ENCODE results near the gene SOX5. TPM values are rescaled to one million over a fixed set of nuclear protein-coding genes. Genes with fewer than 3 reads are reported as not detected.

SOX5 gene
- total RNA-seq, 1 donor from 2014 or later = 20.1 TPM

DNA sequence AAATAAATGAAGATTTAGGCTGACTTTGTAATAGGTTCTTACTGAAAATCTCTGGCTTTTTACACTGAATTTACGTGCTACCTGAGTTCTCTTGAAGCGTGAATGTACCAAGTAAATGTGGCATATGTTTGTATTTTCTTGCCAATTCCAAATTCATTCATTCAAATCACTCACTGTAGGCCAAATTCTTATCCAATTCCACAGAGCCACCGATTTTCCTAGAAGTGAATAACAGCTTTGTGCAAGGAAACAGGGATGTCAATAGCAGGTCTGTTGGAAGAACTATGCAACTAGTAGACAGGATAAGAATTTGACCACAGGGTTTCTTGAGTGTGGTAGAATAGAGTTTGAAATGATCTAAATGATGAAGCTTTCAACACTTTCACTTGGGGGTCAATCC lies 86.8 kb downstream of the SOX5 start:
- Histone ChIP-seq H3K4me1 (no peaks in the 10 kb centered on the region), H3K9me3 (no peaks in the 10 kb centered on the region), H3K4me3 (no peak overlapping the region), H3K36me3 (no peaks in the 10 kb centered on the region), H3K27me3 (no peaks in the 10 kb centered on the region), H3K27ac (no peak overlapping the region)
- DNase-seq (no peak), ATAC-seq (no peak)
- TF ChIP-seq, protein P1, sequence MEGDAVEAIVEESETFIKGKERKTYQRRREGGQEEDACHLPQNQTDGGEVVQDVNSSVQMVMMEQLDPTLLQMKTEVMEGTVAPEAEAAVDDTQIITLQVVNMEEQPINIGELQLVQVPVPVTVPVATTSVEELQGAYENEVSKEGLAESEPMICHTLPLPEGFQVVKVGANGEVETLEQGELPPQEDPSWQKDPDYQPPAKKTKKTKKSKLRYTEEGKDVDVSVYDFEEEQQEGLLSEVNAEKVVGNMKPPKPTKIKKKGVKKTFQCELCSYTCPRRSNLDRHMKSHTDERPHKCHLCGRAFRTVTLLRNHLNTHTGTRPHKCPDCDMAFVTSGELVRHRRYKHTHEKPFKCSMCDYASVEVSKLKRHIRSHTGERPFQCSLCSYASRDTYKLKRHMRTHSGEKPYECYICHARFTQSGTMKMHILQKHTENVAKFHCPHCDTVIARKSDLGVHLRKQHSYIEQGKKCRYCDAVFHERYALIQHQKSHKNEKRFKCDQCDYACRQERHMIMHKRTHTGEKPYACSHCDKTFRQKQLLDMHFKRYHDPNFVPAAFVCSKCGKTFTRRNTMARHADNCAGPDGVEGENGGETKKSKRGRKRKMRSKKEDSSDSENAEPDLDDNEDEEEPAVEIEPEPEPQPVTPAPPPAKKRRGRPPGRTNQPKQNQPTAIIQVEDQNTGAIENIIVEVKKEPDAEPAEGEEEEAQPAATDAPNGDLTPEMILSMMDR (IDR thresholded peaks at IDR 0.05) = no peak
- intact Hi-C loops (cut with DNase I) = no loop called here

DNA sequence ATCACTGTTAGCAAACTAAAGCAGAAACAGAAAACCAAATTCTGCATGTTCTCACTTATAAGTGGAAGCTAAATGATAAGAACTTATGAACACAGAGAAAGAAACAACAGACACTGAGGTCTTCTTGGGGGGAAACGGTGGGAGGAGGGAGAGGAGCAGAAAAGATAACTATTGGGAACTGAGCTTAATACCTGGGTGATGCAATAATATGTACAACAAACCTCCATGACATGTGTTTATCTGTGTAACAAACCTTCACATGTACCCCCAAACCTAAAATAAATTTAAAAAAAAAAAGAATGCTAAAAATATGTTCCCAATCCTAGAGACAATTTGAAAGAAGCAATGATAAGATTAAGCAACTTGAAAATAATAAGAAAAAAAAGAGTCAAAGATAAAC lies 89.5 kb downstream of the SOX5 start:
- intact Hi-C loops (cut with DNase I) = no loop called here
- no peaks in the 10 kb centered on the region for H3K9me3 ChIP-seq
- TF ChIP-seq, protein P1 (IDR thresholded peaks at IDR 0.05) = no peak

DNA sequence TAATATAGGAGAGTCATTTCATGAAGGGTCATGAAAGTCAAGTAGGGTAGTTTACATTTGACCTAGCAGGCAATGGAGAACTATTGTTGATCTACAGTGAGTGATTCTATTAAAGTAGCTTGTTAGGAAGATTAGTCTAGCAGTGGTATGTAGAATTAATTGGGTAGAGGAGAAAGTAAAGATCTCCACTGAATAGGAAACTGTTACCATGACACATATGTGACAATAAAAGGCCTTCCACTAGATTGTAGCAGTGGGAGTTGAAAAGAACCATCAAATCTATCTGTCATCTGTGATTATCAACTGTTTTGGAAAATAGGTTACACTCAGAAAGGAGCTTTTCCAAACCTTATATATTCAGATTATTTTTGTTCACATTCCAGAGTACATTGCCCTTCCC lies 92.3 kb downstream of the SOX5 start:
- intact Hi-C loops (cut with DNase I) = no loop called here
- Histone ChIP-seq H3K9me3 (no peaks in the 10 kb centered on the region), H3K27me3 (no peaks in the 10 kb centered on the region), H3K4me1 (no peaks in the 10 kb centered on the region), H3K4me3 (no peak overlapping the region), H3K36me3 (no peaks in the 10 kb centered on the region), H3K27ac (no peak overlapping the region)
- ATAC-seq (no peak), DNase-seq (no peak)
- TF ChIP-seq, protein P1 (IDR thresholded peaks at IDR 0.05) = no peak

More for the DNA sequence above, 89.5 kb downstream of the SOX5 start:
- ATAC-seq = no peak
- H3K4me3 ChIP-seq = no peak overlapping the region
- no peak overlapping the region for H3K27ac ChIP-seq
- no peaks in the 10 kb centered on the region for H3K36me3 ChIP-seq
- no peak for DNase-seq
- no peaks in the 10 kb centered on the region for H3K4me1 ChIP-seq
- no peaks in the 10 kb centered on the region for H3K27me3 ChIP-seq

DNA sequence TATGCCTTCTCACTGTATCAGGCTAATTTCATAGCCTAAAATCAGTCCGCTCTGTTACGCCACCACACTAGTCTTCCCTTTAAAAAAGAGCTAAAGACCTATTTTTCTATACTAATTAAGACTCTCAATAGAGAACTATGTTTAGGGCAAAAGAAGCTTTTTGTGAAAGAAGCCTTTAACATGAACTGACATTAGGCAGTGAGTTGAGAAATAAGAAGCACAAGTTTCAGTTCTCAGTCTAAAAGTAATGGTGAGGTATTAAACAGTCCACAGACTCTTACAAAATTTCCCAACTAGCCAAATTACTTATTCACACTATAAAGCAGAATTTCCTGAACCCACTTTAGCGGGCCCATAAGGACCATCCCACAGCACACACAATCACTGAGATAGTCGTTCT lies 93.7 kb downstream of the SOX5 start:
- Histone ChIP-seq H3K36me3 (no peaks in the 10 kb centered on the region), H3K27me3 (no peaks in the 10 kb centered on the region), H3K4me3 (no peak overlapping the region), H3K9me3 (no peaks in the 10 kb centered on the region), H3K27ac (no peak overlapping the region), H3K4me1 (no peaks in the 10 kb centered on the region)
- no peak for DNase-seq
- TF ChIP-seq, protein P1 (IDR thresholded peaks at IDR 0.05) = no peak
- no peak for ATAC-seq
- intact Hi-C loops (cut with DNase I) = no loop called here

DNA sequence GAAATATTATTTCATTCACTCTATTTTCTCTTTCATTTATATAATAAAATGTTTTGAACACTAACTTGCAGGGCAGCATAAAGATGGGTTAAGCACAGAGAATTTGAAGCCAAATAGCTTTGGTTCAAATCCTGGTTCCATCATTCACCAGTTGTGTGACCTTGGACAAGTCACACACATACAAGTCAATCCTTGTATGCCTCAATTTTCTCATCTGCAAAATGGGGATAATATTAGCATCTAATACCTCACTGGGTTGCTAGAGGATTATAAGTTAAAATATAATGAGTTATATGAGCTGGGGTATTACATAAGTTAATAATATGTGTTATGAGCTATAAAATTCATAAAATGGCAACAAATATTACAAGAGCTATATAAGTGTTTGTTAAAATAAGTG lies 94.9 kb downstream of the SOX5 start:
- H3K4me3 ChIP-seq = no peak overlapping the region
- no peak for ATAC-seq
- intact Hi-C loops (cut with DNase I) = no loop called here

More for the DNA sequence above, 94.9 kb downstream of the SOX5 start:
- Histone ChIP-seq H3K9me3 (no peaks in the 10 kb centered on the region), H3K4me1 (no peaks in the 10 kb centered on the region), H3K27me3 (no peaks in the 10 kb centered on the region), H3K27ac (no peak overlapping the region), H3K36me3 (no peaks in the 10 kb centered on the region)
- no peak for DNase-seq
- TF ChIP-seq, protein P1 (IDR thresholded peaks at IDR 0.05) = no peak

Measured in upper lobe of right lung (tissue), 1 donor.